ENCODE results near the gene TMEM179B.
"Not testable (repeated sequence)": the region's sequence is repeated elsewhere in the genome, so short reads cannot be mapped to it uniquely, and the experiment has no call there.

Gene TMEM179B

DNA sequence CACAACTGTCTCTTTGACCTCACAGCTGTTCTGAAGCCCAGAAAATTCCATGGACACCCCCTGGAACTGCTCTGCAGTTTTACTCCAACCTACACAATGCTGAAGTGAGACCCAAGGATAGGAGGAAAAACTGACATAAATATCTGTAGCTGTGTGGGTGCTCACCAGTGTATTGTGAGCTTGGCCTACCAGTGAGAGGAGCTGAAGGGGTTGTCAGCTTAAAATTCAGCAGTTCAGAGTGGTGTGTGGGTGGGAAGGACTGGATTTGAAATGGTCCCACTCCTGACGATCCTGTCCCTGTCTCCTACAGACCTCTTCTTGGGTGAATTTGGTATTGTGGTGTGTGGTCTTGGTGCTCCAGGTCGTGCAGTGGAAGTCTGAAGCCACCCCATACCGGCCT lies 2.4 kb downstream of the TMEM179B start:
- no peak for DNase-seq (ENCODE audit: low spot score)

- DNase-seq (ENCODE audit: low spot score), result peak; percentile 92
Measured at GRCh38 chr11:62791501-62792201, 4.4 kb downstream of the TMEM179B start, which contains the start of gene TMEM223. Gene TMEM223 (minus strand): TSS chr11:62792006. CDS start chr11:62791994, 12 bp downstream.

DNA sequence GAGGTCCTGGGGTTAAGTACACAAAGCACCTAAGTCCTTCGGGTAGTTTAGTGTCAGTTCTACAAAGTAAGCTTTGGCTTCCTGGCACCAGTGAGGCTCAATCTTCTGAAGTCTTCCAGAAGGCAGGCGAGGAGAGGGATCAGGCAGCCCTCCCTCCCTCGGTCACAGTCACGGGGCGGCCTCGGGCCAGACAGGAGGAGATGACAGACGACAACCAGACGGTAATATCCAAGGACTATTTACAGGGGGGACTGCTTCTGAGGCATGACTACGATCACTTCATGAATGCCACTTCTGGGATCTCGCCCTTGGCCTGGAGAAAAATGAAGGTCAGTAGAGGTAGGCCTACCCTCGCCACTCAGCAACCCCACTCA lies 5.0 kb downstream of the TMEM179B start:
- peak; percentile 67 for DNase-seq (ENCODE audit: low spot score)

DNA sequence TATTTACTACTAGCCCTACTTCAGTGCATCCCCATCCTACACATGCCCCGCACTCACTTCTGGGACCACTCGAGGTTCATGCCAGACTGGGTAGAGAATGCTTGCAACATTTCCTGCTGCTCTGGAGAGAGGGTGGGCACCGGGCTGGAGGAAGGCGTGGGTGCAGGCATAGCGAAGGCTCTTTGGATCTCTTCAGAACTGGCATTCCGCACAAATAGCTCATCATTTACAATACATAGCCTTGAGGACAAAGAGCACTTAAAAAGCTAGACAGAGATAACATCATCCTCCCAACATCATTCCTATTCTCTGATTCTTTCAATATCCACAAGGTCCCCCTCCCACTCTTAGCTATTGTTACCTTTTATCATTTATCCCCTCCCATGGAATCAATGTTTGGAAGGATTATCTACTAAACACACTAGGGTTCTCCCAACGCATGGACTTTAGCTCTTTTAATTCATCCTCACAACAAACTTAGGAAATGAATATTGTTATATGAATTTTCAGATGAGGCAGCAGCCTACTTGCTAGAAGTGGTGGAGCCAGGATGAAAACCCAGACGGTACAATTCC lies 7.1 kb downstream of the TMEM179B start:
- no peak for DNase-seq (ENCODE audit: low spot score)

- no peak for DNase-seq (ENCODE audit: low spot score)
Measured at GRCh38 chr11:62796281-62796680, 9.1 kb downstream of the TMEM179B start.

DNA sequence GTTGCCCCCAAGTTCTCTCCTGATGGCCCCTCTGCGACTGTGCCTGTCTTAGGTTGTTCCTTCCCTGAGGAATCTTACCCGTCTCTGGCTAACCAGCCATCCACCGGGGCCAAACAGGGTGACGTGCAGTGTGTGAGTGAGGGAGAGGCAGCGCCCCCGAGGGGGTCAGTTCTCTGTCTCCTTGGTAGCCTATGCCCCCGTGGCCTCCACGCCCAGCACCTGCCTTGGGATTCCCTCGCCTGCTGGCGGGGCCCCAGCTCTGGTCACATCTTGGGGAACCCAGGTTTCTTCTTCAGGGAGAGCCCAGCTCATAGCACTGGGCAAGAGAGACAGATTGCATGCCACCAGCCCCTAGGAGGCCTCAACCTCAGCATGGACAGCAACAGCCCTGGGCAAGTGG lies 12.3 kb downstream of the TMEM179B start:
- DNase-seq (ENCODE audit: low spot score), result no peak

- DNase-seq (ENCODE audit: low spot score), result no peak
Measured at GRCh38 chr11:62801071-62801470, 13.9 kb downstream of the TMEM179B start.

GRCh38 chr11:62804310-62805075 lies 17.3 kb downstream of the TMEM179B start:
- DNase-seq (ENCODE audit: low spot score), result no peak

DNA sequence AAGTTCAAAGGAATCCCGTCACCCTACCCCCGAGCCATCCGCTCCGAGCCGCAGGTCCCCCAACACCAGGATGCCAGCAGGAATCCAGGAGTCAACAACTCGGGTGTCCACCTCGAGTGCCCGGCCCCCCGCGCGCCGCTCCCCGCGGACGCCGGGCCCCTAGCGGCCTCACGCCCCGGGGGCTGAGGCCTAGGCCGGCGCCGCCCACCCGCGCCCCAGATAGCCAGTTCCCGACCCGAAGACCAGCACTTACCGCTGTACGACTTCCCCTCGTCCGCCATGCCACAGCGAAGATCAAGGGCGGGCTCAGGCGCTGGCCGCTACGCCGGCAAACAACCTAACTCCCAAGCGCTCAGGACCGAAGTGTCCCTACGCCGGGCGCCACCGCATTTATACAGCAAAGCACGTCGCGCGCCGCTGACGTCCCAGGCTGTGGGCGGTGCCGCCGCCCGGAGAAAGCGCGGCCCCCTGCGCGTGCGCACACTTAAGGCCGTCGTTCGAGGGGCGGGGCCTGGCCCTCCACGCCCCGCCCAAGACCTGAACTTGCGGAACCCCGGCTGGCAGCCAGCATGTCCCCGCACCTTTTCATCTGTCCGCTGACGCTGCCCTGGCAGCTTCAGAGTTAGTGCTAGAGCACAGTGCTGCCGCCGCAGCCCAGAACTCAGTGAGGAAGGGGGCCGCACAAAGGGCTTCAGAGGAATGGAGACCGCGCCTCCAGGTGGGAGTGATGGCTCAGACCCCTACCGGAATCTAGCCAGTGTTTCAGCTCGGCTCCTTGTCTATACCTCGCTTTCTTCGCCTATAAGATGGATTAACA lies 18.1 kb downstream of the TMEM179B start, which contains the start of gene NXF1:
NXF1 (minus strand) TSS at position 365 of the 817 bp plus-strand sequence; CDS start at position 281, 84 bp downstream.
- DNase-seq (ENCODE audit: low spot score), result peak; percentile 97

DNA sequence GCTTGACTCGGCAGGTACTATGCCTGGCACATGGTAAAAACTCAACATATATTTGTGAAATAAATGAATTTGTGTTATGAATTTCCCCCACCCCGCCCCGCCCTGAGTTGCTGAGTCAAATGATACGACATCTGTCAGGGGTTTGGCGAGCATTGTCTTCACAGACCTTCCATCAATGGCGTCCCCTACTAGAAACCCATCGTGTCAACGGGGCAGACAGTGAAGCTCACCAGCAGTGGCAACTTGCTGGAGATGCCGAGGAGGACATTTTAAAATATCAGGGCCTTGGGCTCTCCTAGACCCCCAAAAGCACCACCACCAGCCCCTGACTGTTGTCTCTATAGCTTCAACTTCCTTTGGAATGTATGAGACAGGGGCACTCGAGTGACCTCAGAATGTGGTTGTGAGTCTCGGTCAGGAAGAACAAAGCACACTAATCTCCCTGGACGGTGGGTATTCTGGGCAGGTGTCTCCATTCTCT lies 18.8 kb downstream of the TMEM179B start:
- DNase-seq (ENCODE audit: low spot score), result no peak

GRCh38 chr11:62806611-62807121 lies 19.5 kb downstream of the TMEM179B start:
- no peak for DNase-seq (ENCODE audit: low spot score)

GRCh38 chr11:62810748-62811147 lies 23.5 kb downstream of the TMEM179B start:
- no peak for DNase-seq (ENCODE audit: low spot score)

DNA sequence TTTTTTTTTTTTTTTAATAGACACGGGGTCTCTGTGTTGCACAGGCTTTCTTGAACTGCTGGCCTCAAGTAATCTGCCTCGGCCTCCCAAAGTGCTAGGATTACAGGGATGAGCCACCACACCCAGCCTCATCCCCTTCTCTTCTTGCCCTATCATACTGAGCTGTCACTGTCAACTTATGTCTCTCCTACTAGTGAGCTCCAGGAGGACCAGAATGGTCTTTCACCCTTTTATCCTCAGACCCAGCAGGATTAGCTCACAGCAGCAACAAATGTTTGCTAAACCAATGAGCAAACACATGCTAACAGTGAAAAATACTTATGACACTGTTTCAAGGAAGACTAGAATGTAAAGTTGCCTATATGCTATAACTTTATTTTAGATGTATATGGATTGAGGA lies 24.5 kb downstream of the TMEM179B start:
- DNase-seq (ENCODE audit: low spot score), result no peak

DNA sequence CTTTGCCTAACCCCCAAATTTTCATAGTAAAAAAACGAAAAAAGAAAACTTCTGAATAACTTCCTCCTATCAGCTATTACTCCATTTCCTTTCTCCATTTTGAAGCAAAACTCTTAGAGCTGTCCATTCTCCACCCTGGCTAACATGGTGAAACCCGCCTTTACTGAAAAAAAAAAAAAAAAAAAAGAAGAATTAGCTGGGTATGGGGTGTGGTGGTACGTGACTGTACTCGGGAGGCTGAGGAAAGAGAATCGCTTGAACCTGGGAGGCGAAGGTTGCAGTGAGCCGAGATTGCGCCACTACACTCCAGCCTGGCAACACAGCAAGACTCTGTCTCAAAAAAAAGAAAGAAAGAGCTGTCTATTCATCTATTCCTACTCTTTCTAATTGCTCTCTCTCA lies 29.4 kb downstream of the TMEM179B start:
- no peak for DNase-seq (ENCODE audit: low spot score)

GRCh38 chr11:62817129-62817528 lies 29.9 kb downstream of the TMEM179B start:
- DNase-seq (ENCODE audit: low spot score), result no peak

- no peak for DNase-seq (ENCODE audit: low spot score)
Measured at GRCh38 chr11:62823677-62824076, 36.5 kb downstream of the TMEM179B start.

DNA sequence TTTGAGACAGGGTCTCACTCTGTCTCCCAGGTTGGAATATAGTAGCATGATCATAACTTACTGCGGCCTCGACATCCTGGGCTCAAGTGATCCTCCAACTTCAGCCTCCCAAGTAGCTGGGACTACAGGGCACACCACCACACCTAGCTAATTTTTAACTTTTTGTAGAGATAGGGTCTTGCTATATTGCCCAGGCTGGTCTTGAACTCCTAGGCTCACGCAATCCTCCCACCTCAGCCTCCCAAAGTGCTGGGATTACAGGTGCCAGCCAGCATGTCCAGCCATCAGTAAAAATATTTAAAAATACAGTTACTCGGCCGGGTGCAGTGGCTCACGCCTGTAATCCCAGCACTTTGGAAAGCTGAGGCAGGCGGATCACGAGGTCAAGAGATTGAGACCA lies 40.9 kb downstream of the TMEM179B start:
- not testable (repeated sequence) for DNase-seq (ENCODE audit: low spot score)

- no peak for DNase-seq (ENCODE audit: low spot score)
Measured at GRCh38 chr11:62830904-62831519, 43.8 kb downstream of the TMEM179B start.

GRCh38 chr11:62831520-62832335 lies 44.5 kb downstream of the TMEM179B start, which contains the start of gene STX5:
Gene STX5 (minus strand): TSS chr11:62832051. CDS start chr11:62831243, 808 bp downstream.
- peak; percentile 100 for DNase-seq (ENCODE audit: low spot score)
